ACC112 (cell line): Measurements from ENCODE around the gene GTF2A2.
"Not testable (repeated sequence)": the region's sequence is repeated elsewhere in the genome, so short reads cannot be mapped to it uniquely, and the experiment has no call there.

Experiments used
- H2AFZ ChIP-seq: fragments of 200-600 bp; sonication (generic); one replicate; pipeline ENCODE4 v1.6.0; 2017; ENCODE audit warnings: antibody characterized with exemption, low read length; ENCODE audit not compliant: unreplicated experiment
- H3K27ac ChIP-seq: fragments of 200-600 bp; sonication (generic); 2 replicates; pipeline ENCODE4 v1.5.1; 2014; ENCODE audit warnings: low read depth, mild to moderate bottlenecking, antibody characterized with exemption, low read length, moderate library complexity
- H3K27me3 ChIP-seq: fragments of 200-600 bp; sonication (generic); 2 replicates; pipeline ENCODE4 v1.6.1; 2014; ENCODE audit warnings: mild to moderate bottlenecking, antibody characterized with exemption, low read length, moderate library complexity, mixed read lengths; ENCODE audit not compliant: insufficient read depth
- H3K36me3 ChIP-seq: fragments of 200-600 bp; sonication (generic); 2 replicates; pipeline ENCODE4 v1.6.1; 2016; ENCODE audit warnings: mild to moderate bottlenecking, antibody characterized with exemption, low read length, moderate library complexity, mixed read lengths; ENCODE audit not compliant: insufficient read depth
- H3K4me1 ChIP-seq: fragments of 200-600 bp; sonication (generic); one replicate; pipeline ENCODE4 v1.6.1; 2016; ENCODE audit warnings: low read length, mixed read lengths; ENCODE audit not compliant: insufficient read depth, unreplicated experiment, control insufficient read depth
- H3K4me3 ChIP-seq: fragments of 200-600 bp; sonication (generic); 2 replicates; pipeline ENCODE4 v1.5.1; 2014; ENCODE audit warnings: mild to moderate bottlenecking, low read depth, low read length
- H3K79me2 ChIP-seq: fragments of 200-600 bp; sonication (generic); one replicate; pipeline ENCODE4 v1.6.0; 2016; ENCODE audit warnings: low read length; ENCODE audit not compliant: control insufficient read depth, unreplicated experiment, insufficient read depth

GTF2A2 gene

GRCh38 chr15:59674361-59674877, 17.1 kb upstream of the GTF2A2 start:
- Histone ChIP-seq H3K27me3 (no peaks in the 10 kb centered on the region), H3K4me3 (no peak overlapping the region), H2AFZ (no peak overlapping the region), H3K27ac (no peak overlapping the region), H3K79me2 (peaks cover 3% of the 10 kb centered on the region), H3K4me1 (no peaks in the 10 kb centered on the region), H3K36me3 (peaks cover 46% of the 10 kb centered on the region)

- peaks cover 39% of the 10 kb centered on the region for H3K36me3 ChIP-seq
Observed at GRCh38 chr15:59668556-59668955, 11.2 kb upstream of the GTF2A2 start.

GRCh38 chr15:59662260-59662659, 4.9 kb upstream of the GTF2A2 start:
- Histone ChIP-seq H3K36me3 (peaks cover 26% of the 10 kb centered on the region), H3K4me1 (peaks cover 3% of the 10 kb centered on the region), H3K27me3 (no peaks in the 10 kb centered on the region), H3K27ac (0 out of 2 replicates have a peak overlapping the region, but pooled peaks have one; percentile 1), H3K79me2 (no peaks in the 10 kb centered on the region), H2AFZ (no peak overlapping the region), H3K4me3 (no peak overlapping the region)

More at GRCh38 chr15:59668556-59668955, 11.2 kb upstream of the GTF2A2 start:
- Histone ChIP-seq H3K27me3 (no peaks in the 10 kb centered on the region), H3K4me1 (no peaks in the 10 kb centered on the region), H3K79me2 (peaks cover 3% of the 10 kb centered on the region), H3K27ac (no peak overlapping the region), H3K4me3 (no peak overlapping the region), H2AFZ (no peak overlapping the region)

GRCh38 chr15:59659366-59659765, 2.1 kb upstream of the GTF2A2 start:
- Histone ChIP-seq H3K4me3 (no peak overlapping the region), H3K4me1 (peaks cover 16% of the 10 kb centered on the region), H3K27me3 (no peaks in the 10 kb centered on the region), H3K79me2 (peaks cover 29% of the 10 kb centered on the region), H2AFZ (no peak overlapping the region), H3K27ac (no peak overlapping the region), H3K36me3 (peaks cover 21% of the 10 kb centered on the region)

- Histone ChIP-seq H2AFZ (peak overlapping the region; percentile 17), H3K36me3 (peaks cover 30% of the 10 kb centered on the region), H3K27me3 (no peaks in the 10 kb centered on the region), H3K79me2 (peaks cover 46% of the 10 kb centered on the region), H3K27ac (no peak overlapping the region), H3K4me3 (peak overlapping the region; percentile 91), H3K4me1 (peaks cover 13% of the 10 kb centered on the region)
Observed at GRCh38 chr15:59657635-59658125, 365 bp upstream of the GTF2A2 start.

- Histone ChIP-seq H3K36me3 (peaks cover 36% of the 10 kb centered on the region), H3K79me2 (peaks cover 56% of the 10 kb centered on the region), H2AFZ (no peak overlapping the region), H3K27me3 (no peaks in the 10 kb centered on the region), H3K4me1 (peaks cover 13% of the 10 kb centered on the region), H3K4me3 (no peak overlapping the region), H3K27ac (no peak overlapping the region)
Observed at GRCh38 chr15:59654046-59654445, 3.3 kb downstream of the GTF2A2 start.

GRCh38 chr15:59649603-59650002, 7.7 kb downstream of the GTF2A2 start:
- Histone ChIP-seq H3K4me3 (no peak overlapping the region), H3K27me3 (no peaks in the 10 kb centered on the region), H3K27ac (no peak overlapping the region), H3K4me1 (no peaks in the 10 kb centered on the region), H2AFZ (no peak overlapping the region), H3K36me3 (peaks cover 38% of the 10 kb centered on the region), H3K79me2 (peaks cover 29% of the 10 kb centered on the region)

GRCh38 chr15:59647085-59647484, 10.2 kb downstream of the GTF2A2 start:
- H3K27ac ChIP-seq, result no peak overlapping the region
- no peak overlapping the region for H2AFZ ChIP-seq
- H3K36me3 ChIP-seq, result peaks cover 20% of the 10 kb centered on the region
- H3K4me1 ChIP-seq, result no peaks in the 10 kb centered on the region
- H3K4me3 ChIP-seq, result no peak overlapping the region
- peaks cover 5% of the 10 kb centered on the region for H3K79me2 ChIP-seq
- no peaks in the 10 kb centered on the region for H3K27me3 ChIP-seq

GRCh38 chr15:59646277-59646676, 11.0 kb downstream of the GTF2A2 start:
- no peak overlapping the region for H2AFZ ChIP-seq
- no peaks in the 10 kb centered on the region for H3K4me1 ChIP-seq
- peaks cover 22% of the 10 kb centered on the region for H3K36me3 ChIP-seq
- no peaks in the 10 kb centered on the region for H3K79me2 ChIP-seq
- no peak overlapping the region for H3K4me3 ChIP-seq
- no peaks in the 10 kb centered on the region for H3K27me3 ChIP-seq
- H3K27ac ChIP-seq, result no peak overlapping the region

GRCh38 chr15:59645812-59646211, 11.5 kb downstream of the GTF2A2 start:
- H3K79me2 ChIP-seq, H3K4me3 ChIP-seq, H3K4me1 ChIP-seq, H3K27me3 ChIP-seq, H2AFZ ChIP-seq, H3K27ac ChIP-seq: not testable (repeated sequence)
- H3K36me3 ChIP-seq, result peaks cover 27% of the 10 kb centered on the region

GRCh38 chr15:59644756-59645155, 12.6 kb downstream of the GTF2A2 start:
- Histone ChIP-seq H3K79me2 (no peaks in the 10 kb centered on the region), H3K36me3 (peaks cover 25% of the 10 kb centered on the region), H3K27ac (no peak overlapping the region), H2AFZ (no peak overlapping the region), H3K4me1 (no peaks in the 10 kb centered on the region), H3K27me3 (no peaks in the 10 kb centered on the region), H3K4me3 (no peak overlapping the region)
